Subcutaneous abdominal adipose tissue (tissue), 5 donors: ENCODE results near the gene SAMSN1.
"Not testable (repeated sequence)": the region's sequence is repeated elsewhere in the genome, so short reads cannot be mapped to it uniquely, and the experiment has no call there.

Source experiments
- H3K27ac ChIP-seq: one replicate; pipeline ENCODE4 v1.7.0; 2013; ENCODE audit warnings: low read depth, mild to moderate bottlenecking, inconsistent platforms, low read length, moderate library complexity
- H3K27me3 ChIP-seq, 5 donors: one replicate each; pipeline ENCODE4 v1.7.0; 2013; ENCODE audit warnings: low read length in 5 of 5, inconsistent platforms in 1 of 5; ENCODE audit not compliant: control insufficient read depth in 5 of 5, insufficient read depth in 4 of 5
- H3K36me3 ChIP-seq, 5 donors: one replicate each; pipeline ENCODE4 v1.7.0; 2013; ENCODE audit warnings: low read length in 5 of 5; ENCODE audit not compliant: control insufficient read depth in 5 of 5, insufficient read depth in 5 of 5
- H3K4me1 ChIP-seq, 5 donors: one replicate each; pipeline ENCODE4 v1.7.0; 2013; ENCODE audit warnings: low read length in 5 of 5, mild to moderate bottlenecking in 3 of 5, moderate library complexity in 1 of 5; ENCODE audit not compliant: control insufficient read depth in 5 of 5, insufficient read depth in 5 of 5
- H3K4me3 ChIP-seq, 5 donors: one replicate each; pipeline ENCODE4 v1.7.0; 2013; ENCODE audit warnings: low read length in 5 of 5, low read depth in 1 of 5
- H3K9ac ChIP-seq, 5 donors: one replicate each; pipeline ENCODE4 v1.7.0; 2013; ENCODE audit warnings: low read length in 5 of 5, mild to moderate bottlenecking in 4 of 5, moderate library complexity in 3 of 5
- H3K9me3 ChIP-seq, 5 donors: one replicate each; pipeline ENCODE4 v1.7.0; 2013; ENCODE audit warnings: low read length in 5 of 5; ENCODE audit not compliant: control insufficient read depth in 5 of 5
- donor health status: healthy.
- donor health status: healthy.
- donor health status: healthy.
- donor health status: healthy.
- donor health status: healthy.

Gene SAMSN1

GRCh38 chr21:14519000-14519399 is 27.1 kb downstream of the SAMSN1 start:
- Histone ChIP-seq H3K4me1 (peaks cover 0 to 4% (median 0%) of the 10 kb centered on the region in 5 donors), H3K9ac (no peak overlapping the region), H3K9me3 (peaks cover 0 to 4% (median 0%) of the 10 kb centered on the region in 5 donors), H3K4me3 (no peak overlapping the region), H3K27ac (no peak overlapping the region), H3K27me3 (no peaks in the 10 kb centered on the region), H3K36me3 (no peaks in the 10 kb centered on the region)

GRCh38 chr21:14513804-14514203 is 32.3 kb downstream of the SAMSN1 start:
- Histone ChIP-seq H3K27ac (no peak overlapping the region), H3K9ac (no peak overlapping the region), H3K9me3 (peaks cover 0 to 4% (median 0%) of the 10 kb centered on the region in 5 donors), H3K4me1 (no peaks in the 10 kb centered on the region), H3K27me3 (no peaks in the 10 kb centered on the region), H3K4me3 (no peak overlapping the region), H3K36me3 (peaks cover 0 to 6% (median 0%) of the 10 kb centered on the region in 5 donors)

GRCh38 chr21:14506859-14507457 is 39.2 kb downstream of the SAMSN1 start:
- not testable (repeated sequence) for H3K4me1 ChIP-seq, H3K27ac ChIP-seq, H3K9me3 ChIP-seq, H3K4me3 ChIP-seq, H3K27me3 ChIP-seq, H3K9ac ChIP-seq, H3K36me3 ChIP-seq

GRCh38 chr21:14500873-14501272 is 45.2 kb downstream of the SAMSN1 start:
- Histone ChIP-seq H3K9me3 (no peaks in the 10 kb centered on the region), H3K27ac (no peak overlapping the region), H3K4me1 (no peaks in the 10 kb centered on the region), H3K9ac (no peak overlapping the region), H3K36me3 (peaks cover 0 to 2% (median 0%) of the 10 kb centered on the region in 5 donors), H3K27me3 (no peaks in the 10 kb centered on the region), H3K4me3 (no peak overlapping the region)

GRCh38 chr21:14499316-14499715 is 46.8 kb downstream of the SAMSN1 start:
- no peaks in the 10 kb centered on the region for H3K27me3 ChIP-seq
- H3K4me1 ChIP-seq, result no peaks in the 10 kb centered on the region
- no peak overlapping the region for H3K9ac ChIP-seq
- no peak overlapping the region for H3K27ac ChIP-seq
- peaks cover 0 to 2% (median 0%) of the 10 kb centered on the region in 5 donors for H3K36me3 ChIP-seq
- H3K9me3 ChIP-seq, result no peaks in the 10 kb centered on the region
- H3K4me3 ChIP-seq, result no peak overlapping the region

- Histone ChIP-seq H3K27ac (no peak overlapping the region), H3K27me3 (no peaks in the 10 kb centered on the region), H3K36me3 (peaks cover 0 to 3% (median 0%) of the 10 kb centered on the region in 5 donors), H3K9me3 (no peaks in the 10 kb centered on the region), H3K4me3 (no peak overlapping the region), H3K9ac (no peak overlapping the region), H3K4me1 (no peaks in the 10 kb centered on the region)
Measured at GRCh38 chr21:14497825-14498224, 48.3 kb downstream of the SAMSN1 start.

GRCh38 chr21:14495075-14495474 is 51.0 kb downstream of the SAMSN1 start:
- Histone ChIP-seq H3K4me1 (no peaks in the 10 kb centered on the region), H3K4me3 (no peak overlapping the region), H3K27me3 (no peaks in the 10 kb centered on the region), H3K27ac (no peak overlapping the region), H3K36me3 (peaks cover 0 to 3% (median 0%) of the 10 kb centered on the region in 5 donors), H3K9ac (no peak overlapping the region), H3K9me3 (no peaks in the 10 kb centered on the region)

GRCh38 chr21:14494181-14494580 is 51.9 kb downstream of the SAMSN1 start:
- not testable (repeated sequence) for H3K4me3 ChIP-seq, H3K36me3 ChIP-seq, H3K27ac ChIP-seq, H3K9me3 ChIP-seq, H3K9ac ChIP-seq, H3K27me3 ChIP-seq, H3K4me1 ChIP-seq

GRCh38 chr21:14493731-14494130 is 52.4 kb downstream of the SAMSN1 start:
- Histone ChIP-seq H3K4me3 (no peak overlapping the region), H3K9ac (no peak overlapping the region), H3K36me3 (peaks cover 0 to 3% (median 0%) of the 10 kb centered on the region in 5 donors), H3K9me3 (no peaks in the 10 kb centered on the region), H3K4me1 (no peaks in the 10 kb centered on the region), H3K27ac (no peak overlapping the region), H3K27me3 (no peaks in the 10 kb centered on the region)

GRCh38 chr21:14492931-14493330 is 53.2 kb downstream of the SAMSN1 start:
- H3K9ac ChIP-seq, result no peak overlapping the region
- no peaks in the 10 kb centered on the region for H3K9me3 ChIP-seq
- H3K4me1 ChIP-seq, result no peaks in the 10 kb centered on the region
- H3K4me3 ChIP-seq, result no peak overlapping the region
- no peaks in the 10 kb centered on the region for H3K27me3 ChIP-seq
- H3K36me3 ChIP-seq, result peaks cover 0 to 3% (median 0%) of the 10 kb centered on the region in 5 donors
- H3K27ac ChIP-seq, result no peak overlapping the region
